ENCODE results near the gene TPSG1.

DNA sequence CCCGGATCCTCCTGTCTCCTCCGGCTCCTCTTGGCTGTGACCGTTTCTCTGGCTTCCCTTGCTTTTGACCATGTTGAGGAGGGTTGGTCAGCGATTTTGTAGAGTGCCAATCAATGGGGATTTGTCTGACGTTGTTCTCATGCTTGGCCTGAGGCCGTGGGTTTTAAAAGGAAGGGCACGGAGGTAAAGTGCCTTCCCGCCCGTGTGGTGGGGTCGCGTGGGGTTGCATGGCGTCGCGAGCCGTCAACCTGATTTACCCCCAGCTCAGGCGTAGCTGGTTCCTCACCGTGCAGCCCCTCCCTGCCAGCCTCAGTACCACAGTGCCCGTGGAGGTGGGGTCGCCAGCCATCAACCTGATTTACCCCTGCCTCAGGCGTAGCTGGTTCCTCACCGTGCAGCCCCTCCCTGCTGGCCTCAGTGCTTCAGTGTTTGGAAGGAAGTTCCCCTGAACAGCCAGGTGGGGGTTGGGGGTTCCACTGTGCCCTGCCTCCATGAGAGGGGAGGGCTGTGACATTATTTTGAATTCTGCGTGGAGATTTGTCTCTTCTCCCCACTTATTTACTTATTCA lies 20.5 kb upstream of the TPSG1 start:
- TF ChIP-seq POLR2AphosphoS5 (IDR thresholded peaks at IDR 0.05; ENCODE audit: low read depth, low read length): no peak
- TF ChIP-seq POLR2A (IDR thresholded peaks at IDR 0.05; ENCODE audit: low read depth, low read length): no peak
- TF ChIP-seq TAF1 (IDR thresholded peaks at IDR 0.05; ENCODE audit: borderline replicate concordance, low read depth, low read length): no peak

Data from GM12892 (cell line).